ENCODE results near the gene PNKD.
"Not testable (repeated sequence)": the region's sequence is repeated elsewhere in the genome, so short reads cannot be mapped to it uniquely, and the experiment has no call there.

PNKD gene

DNA sequence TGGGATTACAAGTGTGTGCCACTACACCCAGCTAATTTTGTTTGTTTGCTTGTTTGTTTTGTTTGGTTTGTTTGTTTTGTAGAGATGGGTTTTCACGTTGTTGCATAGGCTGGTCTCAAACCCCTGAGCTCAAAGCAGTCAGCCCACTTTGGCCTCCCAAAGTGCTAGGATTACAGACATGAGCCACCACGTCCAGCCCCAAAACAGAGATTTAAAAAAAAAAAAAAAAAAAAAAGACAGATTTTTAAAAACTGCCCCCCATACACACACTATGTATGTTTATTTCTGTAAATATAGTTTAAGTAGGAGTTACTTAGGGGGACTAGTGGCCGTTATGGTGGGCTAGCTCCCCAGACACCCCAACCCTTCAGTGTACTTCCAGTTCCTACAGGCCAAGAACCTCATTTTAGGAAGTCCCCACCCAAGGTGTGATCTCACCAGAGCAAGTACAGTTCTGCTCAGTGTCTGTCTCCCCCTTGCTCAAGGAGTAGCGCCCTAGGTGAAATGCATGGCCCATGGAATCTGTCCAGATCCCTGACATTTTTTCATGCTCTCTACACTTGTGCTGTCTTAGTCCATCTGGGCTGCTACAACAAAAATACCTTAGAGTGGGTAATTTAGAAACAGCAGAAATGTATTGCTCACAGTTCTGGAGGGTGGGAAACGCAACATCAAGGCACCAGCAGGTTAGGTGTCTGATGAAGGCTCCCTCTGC is 23.6 kb downstream of the PNKD start:
- DNase-seq: no peak

DNA sequence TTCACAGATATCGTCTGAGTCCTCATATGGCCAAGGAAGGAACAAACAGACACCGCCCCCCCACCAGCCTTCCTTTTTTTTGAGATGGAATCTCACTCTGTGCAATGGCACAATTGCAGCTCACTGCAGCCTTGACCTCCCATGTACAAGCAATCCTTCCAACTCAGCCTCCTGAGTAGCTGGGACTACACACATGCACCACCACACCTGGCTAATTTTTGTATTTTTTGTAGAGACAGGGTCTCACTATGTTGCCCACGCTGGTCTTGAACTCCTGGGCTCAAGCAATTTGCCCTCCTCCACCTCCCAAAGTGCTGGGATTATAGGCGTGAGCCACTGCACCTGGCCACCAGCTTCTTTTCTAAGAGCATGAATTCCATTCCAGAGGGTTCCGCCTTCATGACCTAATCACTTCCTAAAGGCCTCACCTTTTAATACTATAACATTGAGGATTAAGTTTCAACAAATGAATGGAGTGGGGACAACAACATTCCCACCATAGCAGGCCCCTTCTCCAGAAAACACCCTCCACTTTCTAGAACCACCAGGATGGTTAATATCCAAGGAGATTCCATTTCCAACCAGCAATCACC is 24.2 kb downstream of the PNKD start:
- DNase-seq: no peak

GRCh38 chr2:218295029-218295428 is 24.7 kb downstream of the PNKD start:
- peak; percentile 48 for DNase-seq

DNA sequence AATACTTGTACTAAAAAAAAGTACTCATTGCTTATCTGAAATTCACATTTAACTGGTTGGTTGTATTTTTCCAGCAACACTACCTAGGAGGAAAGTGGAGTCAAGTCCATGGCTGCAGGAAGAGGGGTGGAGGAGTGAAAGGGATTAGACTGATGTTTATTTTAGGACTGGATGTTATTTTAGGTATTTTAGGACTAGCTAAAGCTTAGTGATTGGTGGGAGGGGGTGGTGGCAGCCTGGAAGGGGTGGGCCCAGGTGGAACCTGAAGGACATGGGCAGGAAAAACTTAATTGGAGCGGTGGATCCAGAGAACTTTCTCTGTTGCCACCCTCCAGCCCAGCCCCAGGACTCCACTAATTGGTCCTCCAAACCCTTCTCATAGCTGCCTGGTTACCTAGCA is 25.9 kb downstream of the PNKD start:
- no peak for DNase-seq

- no peak for DNase-seq
These were observed 26.5 kb downstream of the PNKD start for GRCh38 chr2:218296847-218297246.

- DNase-seq: no peak
These were observed 28.1 kb downstream of the PNKD start for GRCh38 chr2:218298314-218298875.

GRCh38 chr2:218300141-218300540 is 29.8 kb downstream of the PNKD start:
- DNase-seq: no peak

- peak; percentile 86 for DNase-seq
These were observed 31.0 kb downstream of the PNKD start for GRCh38 chr2:218301176-218301819.

GRCh38 chr2:218305383-218305782 is 35.1 kb downstream of the PNKD start:
- no peak for DNase-seq

- no peak for DNase-seq
These were observed 36.0 kb downstream of the PNKD start for GRCh38 chr2:218306184-218306920.

- DNase-seq: no peak
These were observed 37.2 kb downstream of the PNKD start for GRCh38 chr2:218307415-218308090.

GRCh38 chr2:218310853-218311540 is 40.7 kb downstream of the PNKD start:
- no peak for DNase-seq

GRCh38 chr2:218311541-218312266 is 41.4 kb downstream of the PNKD start:
- DNase-seq: not testable (repeated sequence)

GRCh38 chr2:218312267-218312756 is 42.0 kb downstream of the PNKD start:
- no peak for DNase-seq

GRCh38 chr2:218313356-218313755 is 43.0 kb downstream of the PNKD start:
- DNase-seq: no peak

- not testable (repeated sequence) for DNase-seq
These were observed 44.4 kb downstream of the PNKD start for GRCh38 chr2:218314764-218315163.

GRCh38 chr2:218315397-218315796 is 45.1 kb downstream of the PNKD start:
- no peak for DNase-seq

GRCh38 chr2:218317303-218317630 is 46.9 kb downstream of the PNKD start:
- no peak for DNase-seq

DNA sequence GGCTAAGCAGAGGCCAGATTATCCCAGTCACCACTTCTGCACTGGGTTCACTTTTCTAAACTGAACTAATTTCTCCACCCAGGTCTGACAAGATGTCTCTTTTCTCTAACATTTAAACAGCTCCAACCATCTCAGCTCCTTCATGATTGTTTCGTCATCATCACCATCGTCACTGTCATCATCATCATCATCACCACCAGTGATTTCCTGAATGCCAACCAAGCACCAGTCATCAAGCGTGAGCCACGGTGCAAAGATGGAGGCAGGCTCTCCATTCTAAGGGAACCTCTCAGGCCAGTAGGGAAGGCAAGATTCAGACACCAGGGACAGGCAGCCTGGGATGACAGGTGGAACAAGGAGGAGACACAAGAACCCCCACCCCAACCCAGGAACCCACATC is 47.5 kb downstream of the PNKD start:
- DNase-seq: no peak

DNA sequence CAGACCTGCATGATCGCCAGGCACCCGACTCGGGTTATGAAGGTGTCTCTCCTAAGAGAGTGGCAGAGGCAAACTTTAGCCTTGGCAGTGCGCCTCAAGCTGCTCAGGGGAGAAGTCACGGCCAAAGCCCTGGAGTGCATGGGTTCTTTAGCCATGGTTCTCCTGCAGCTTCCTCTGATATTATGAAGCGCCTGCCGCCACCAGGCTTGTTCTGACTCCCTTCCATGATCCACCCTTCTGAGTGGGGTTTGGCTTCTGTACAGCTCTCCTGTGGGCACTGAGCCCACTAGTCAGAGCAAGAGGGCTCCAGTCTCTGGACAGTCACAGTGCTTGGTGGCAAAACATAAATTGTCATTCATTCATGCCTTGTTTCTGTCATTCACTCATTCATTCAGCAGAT is 47.9 kb downstream of the PNKD start:
- DNase-seq: no peak

- no peak for DNase-seq
These were observed 49.6 kb downstream of the PNKD start for GRCh38 chr2:218319813-218320365.
